ENCODE data around the gene FHOD3. TPM values are rescaled to one million over a fixed set of nuclear protein-coding genes. Genes with fewer than 3 reads are reported as not detected.

The FHOD3 gene
- total RNA-seq, 4 donors from 2014 or later: 15.6 to 25.9 (median 21.6) TPM

DNA sequence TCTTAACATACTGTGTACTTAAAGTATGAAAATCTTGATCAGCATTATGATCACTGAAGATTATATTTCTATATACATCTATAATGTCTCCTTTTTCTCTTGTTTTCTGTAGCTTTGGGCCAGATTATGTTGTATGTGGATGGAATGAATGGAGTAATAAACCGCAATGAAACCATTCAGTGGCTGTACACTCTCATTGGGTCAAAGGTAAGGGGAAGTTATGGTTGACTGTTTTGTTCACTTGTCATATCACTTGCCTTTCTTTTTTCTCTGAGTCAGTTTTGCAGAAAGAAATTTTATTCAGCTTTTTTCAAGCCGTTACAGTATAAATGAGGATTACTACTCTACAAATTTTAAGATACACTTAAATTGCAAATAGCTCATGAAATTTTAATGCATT lies 278.8 kb downstream of the FHOD3 start:
- no peak for DNase-seq (ENCODE audit: low spot score in 2 of 2)
- H3K27me3 ChIP-seq: no peaks in the 10 kb centered on the region
- H3K27ac ChIP-seq: no peak overlapping the region
- TF ChIP-seq POLR2A (IDR thresholded peaks at IDR 0.05) (no peak), CTCF (IDR thresholded peaks at IDR 0.05) (no peak), EP300 (IDR thresholded peaks at IDR 0.05) (no peak)
- H3K9me3 ChIP-seq: no peaks in the 10 kb centered on the region
- no peak overlapping the region for H3K4me3 ChIP-seq
- H3K36me3 ChIP-seq: no peaks in the 10 kb centered on the region
- 72 to 74% methylated on average over 2 of the region's 2 CpGs for WGBS, 2 donors
- peaks cover 0 to 9% (median 0%) of the 10 kb centered on the region in 4 donors for H3K4me1 ChIP-seq

DNA sequence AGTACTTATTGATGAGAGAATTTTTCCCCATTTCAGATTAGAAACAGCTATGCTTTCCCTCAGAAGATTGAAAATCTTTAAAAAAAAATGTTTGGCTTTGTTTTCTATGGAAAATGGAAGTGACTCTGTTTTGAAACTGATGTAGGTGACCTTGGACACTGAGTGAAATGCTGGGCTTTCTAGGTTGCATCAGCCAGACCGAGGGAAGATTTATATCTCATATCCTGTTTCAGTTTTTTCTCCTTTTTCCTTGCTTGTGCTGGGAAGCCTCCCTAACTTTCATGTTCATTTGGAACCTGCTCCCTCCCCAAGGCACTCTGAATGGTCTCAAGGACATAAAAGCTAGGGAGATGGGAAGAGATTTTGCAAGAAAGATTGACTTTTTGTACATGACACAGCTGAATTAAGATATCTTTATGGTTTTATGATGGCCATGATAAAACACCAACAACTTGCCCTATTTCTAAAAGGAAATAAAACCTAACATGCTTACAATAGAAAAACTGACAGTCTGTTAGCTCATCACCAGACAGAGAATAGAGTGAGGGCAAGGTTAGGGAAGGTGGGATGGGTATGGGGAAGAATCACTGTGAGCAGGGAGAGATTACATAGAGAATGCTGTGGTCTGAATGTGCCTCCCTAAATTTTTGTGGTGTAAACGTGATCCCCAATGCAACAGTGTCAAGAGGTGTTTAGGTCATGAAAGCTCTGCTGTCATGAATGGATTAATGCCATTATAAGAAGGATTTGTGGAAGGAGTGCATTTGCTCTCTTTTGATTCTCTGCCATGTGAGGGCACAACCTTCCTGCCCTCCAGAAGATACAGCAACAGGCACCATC lies 281.6 kb downstream of the FHOD3 start:
- H3K9me3 ChIP-seq: no peaks in the 10 kb centered on the region
- TF ChIP-seq CTCF (IDR thresholded peaks at IDR 0.05) (no peak), POLR2A (IDR thresholded peaks at IDR 0.05) (no peak), EP300 (IDR thresholded peaks at IDR 0.05) (no peak)
- H3K4me1 ChIP-seq: peaks cover 0 to 9% (median 0%) of the 10 kb centered on the region in 4 donors
- H3K4me3 ChIP-seq: no peak overlapping the region
- H3K27me3 ChIP-seq: no peaks in the 10 kb centered on the region
- no peak for DNase-seq (ENCODE audit: low spot score in 2 of 2)
- WGBS, 2 donors: 32 to 38% methylated on average over 2 of the region's 2 CpGs
- H3K36me3 ChIP-seq: no peaks in the 10 kb centered on the region
- H3K27ac ChIP-seq: peak overlapping the region in 3 of 4 donors; percentile 20 to 73 (median 33)

DNA sequence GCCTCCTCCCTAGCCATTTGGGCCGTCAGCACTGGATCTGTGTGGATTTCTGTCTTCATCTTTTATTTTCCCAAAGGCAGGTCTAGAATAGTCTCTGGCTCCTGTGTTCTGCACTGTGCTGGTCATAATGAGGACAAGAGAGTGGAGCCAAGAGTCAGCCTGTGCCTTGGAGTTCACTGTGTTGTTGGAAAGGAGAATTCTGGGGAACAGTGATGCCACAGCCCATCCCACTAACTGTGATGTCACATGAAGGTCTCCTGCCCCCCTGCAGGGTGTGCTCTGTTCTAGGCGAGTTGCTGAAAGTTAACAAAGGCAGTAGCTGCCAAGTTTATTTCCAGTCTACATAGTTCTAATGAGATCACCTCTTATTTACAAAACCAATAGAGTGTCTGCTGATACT lies 282.8 kb downstream of the FHOD3 start:
- H3K4me1 ChIP-seq: peaks cover 0 to 9% (median 0%) of the 10 kb centered on the region in 4 donors
- no peaks in the 10 kb centered on the region for H3K27me3 ChIP-seq
- WGBS, 2 donors: 68 to 72% methylated on average over 2 of the region's 2 CpGs
- no peaks in the 10 kb centered on the region for H3K36me3 ChIP-seq
- H3K4me3 ChIP-seq: no peak overlapping the region
- TF ChIP-seq CTCF (IDR thresholded peaks at IDR 0.05): no peak
- TF ChIP-seq EP300 (IDR thresholded peaks at IDR 0.05): peak in 1 of 2 donors; percentile 15
- DNase-seq (ENCODE audit: low spot score in 2 of 2): peak; percentile 25 to 49
- peak overlapping the region in 2 of 4 donors; percentile 70 to 73 for H3K27ac ChIP-seq
- H3K9me3 ChIP-seq: no peaks in the 10 kb centered on the region

DNA sequence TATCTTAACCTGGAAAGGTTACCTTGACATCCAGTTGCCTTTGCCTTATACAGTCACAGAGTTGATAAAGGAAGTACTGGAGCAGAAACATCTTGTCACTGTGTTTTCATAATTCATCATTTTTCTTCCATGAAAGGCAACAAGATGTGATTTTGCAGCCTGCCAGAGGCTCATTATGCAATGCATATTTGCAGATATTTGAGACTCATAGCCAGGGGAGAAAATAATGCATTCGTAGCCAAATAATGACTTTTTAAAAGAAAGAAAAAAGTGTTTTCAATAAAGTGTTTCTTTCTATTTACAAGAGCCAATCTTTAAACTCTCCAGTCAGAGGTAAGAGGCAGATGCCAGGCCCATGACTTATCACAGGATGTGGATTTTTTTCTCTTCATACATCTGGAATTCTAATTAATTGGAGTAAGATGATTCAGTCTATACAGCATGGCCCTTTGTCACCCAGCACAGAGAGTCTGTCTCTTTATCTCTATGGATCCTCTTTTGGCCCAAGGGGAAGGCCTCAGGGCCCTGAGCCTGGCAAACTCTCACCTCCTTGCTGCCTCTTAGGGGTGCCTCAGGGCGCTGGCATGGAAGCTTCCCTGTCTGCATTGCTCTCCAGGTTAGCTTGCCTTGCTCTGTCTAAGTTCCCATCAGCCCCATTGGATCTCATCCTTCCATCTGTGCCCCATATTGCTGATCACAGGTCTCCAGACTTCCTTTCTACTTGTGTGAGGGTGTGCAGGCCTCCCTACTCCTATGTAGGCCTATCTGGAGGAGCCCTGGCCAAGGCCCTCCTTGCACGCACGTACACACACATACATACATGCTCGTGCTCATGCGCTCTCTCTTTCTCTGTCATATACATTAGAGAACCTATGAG lies 283.6 kb downstream of the FHOD3 start:
- Histone ChIP-seq H3K4me1 (peaks cover 0 to 17% (median 0%) of the 10 kb centered on the region in 4 donors), H3K9me3 (no peaks in the 10 kb centered on the region), H3K4me3 (no peak overlapping the region), H3K27ac (peak overlapping the region in 3 of 4 donors; percentile 37 to 74 (median 70)), H3K36me3 (no peaks in the 10 kb centered on the region), H3K27me3 (no peaks in the 10 kb centered on the region)
- WGBS, 2 donors: 86 to 88% methylated on average over 6 of the region's 6 CpGs
- TF ChIP-seq CTCF (IDR thresholded peaks at IDR 0.05) (no peak), EP300 (IDR thresholded peaks at IDR 0.05) (peak in 1 of 2 donors; percentile 11)
- no peak for DNase-seq (ENCODE audit: low spot score in 2 of 2)
